ENCODE results near the gene NRIP3. TPM values are rescaled to one million over a fixed set of nuclear protein-coding genes. Genes with fewer than 3 reads are reported as not detected.

The NRIP3 gene
- polyA plus RNA-seq, 1 donor (not counting 4 experiments of a cell fraction or from before 2014, with no cell fraction given), result 1.00 TPM

DNA sequence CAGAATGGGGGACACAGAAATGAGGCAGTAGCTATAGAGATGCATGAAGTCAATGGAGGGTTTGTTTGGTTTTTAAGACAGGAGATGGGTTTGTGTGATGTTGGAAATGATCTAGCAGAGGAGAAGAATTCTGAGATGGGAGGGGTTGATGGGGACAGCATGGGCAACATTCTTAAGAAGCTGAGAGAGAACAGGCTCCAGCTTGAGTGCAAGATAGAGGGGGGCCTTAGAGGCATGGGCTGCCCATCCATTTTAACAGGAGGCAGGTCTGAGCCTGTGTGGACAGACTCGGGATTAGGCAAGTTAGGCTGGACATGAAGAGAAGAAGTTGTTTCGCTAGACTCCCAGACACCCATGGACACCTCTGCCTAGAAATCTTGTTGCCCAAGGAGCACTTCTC is 37.9 kb upstream of the NRIP3 start:
- Histone ChIP-seq H3K4me2 (ENCODE audit: control insufficient read depth, extremely low read depth, insufficient read depth, low read depth, low read length) (no peak overlapping the region), H4K20me1 (ENCODE audit: control insufficient read depth, extremely low read depth, insufficient read depth, low read length) (no peaks in the 10 kb centered on the region), H3K9me1 (ENCODE audit: control insufficient read depth, extremely low read depth, insufficient read depth, low read length) (no peaks in the 10 kb centered on the region), H3K9ac (ENCODE audit: control insufficient read depth, extremely low read depth, insufficient read depth, low read length) (no peak overlapping the region), H3K9me3 (ENCODE audit: control insufficient read depth, low read depth, low read length) (peaks cover 4% of the 10 kb centered on the region), H3K79me2 (ENCODE audit: control insufficient read depth, insufficient read depth, low read length) (no peaks in the 10 kb centered on the region), H3K27me3 (ENCODE audit: control insufficient read depth, extremely low read depth, insufficient read depth, low read length) (peaks cover 10% of the 10 kb centered on the region), H3K4me1 (ENCODE audit: control insufficient read depth, extremely low read depth, insufficient read depth, low read length) (no peaks in the 10 kb centered on the region), H3K27ac (ENCODE audit: control insufficient read depth, insufficient read depth, low read length) (no peak overlapping the region), H3K36me3 (ENCODE audit: control insufficient read depth in 2 of 2, extremely low read depth in 1 of 2, insufficient read depth in 2 of 2, low read length in 2 of 2) (no peaks in the 10 kb centered on the region), H3K4me3 (ENCODE audit: control insufficient read depth in 2 of 3, extremely low read depth in 1 of 3, insufficient read depth in 2 of 3, low read depth in 1 of 3, low read length in 3 of 3) (no peak overlapping the region), H2AFZ (ENCODE audit: control insufficient read depth, low read length) (no peak overlapping the region)
- dilution Hi-C loops (cut with MboI; ENCODE audit: extremely low pct_ligation_motif_present, low sequenced_read_pairs), result no loop called here
- FAIRE-seq, result no peak
- no peak for DNase-seq (ENCODE audit: low read depth, low spot score)
- TF ChIP-seq EZH2 (IDR thresholded peaks at IDR 0.05; ENCODE audit: low read length), result no peak
- TF ChIP-seq, protein P1, sequence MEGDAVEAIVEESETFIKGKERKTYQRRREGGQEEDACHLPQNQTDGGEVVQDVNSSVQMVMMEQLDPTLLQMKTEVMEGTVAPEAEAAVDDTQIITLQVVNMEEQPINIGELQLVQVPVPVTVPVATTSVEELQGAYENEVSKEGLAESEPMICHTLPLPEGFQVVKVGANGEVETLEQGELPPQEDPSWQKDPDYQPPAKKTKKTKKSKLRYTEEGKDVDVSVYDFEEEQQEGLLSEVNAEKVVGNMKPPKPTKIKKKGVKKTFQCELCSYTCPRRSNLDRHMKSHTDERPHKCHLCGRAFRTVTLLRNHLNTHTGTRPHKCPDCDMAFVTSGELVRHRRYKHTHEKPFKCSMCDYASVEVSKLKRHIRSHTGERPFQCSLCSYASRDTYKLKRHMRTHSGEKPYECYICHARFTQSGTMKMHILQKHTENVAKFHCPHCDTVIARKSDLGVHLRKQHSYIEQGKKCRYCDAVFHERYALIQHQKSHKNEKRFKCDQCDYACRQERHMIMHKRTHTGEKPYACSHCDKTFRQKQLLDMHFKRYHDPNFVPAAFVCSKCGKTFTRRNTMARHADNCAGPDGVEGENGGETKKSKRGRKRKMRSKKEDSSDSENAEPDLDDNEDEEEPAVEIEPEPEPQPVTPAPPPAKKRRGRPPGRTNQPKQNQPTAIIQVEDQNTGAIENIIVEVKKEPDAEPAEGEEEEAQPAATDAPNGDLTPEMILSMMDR (optimal IDR thresholded peaks at IDR 0.05 in 1 of 3, IDR thresholded peaks at IDR 0.05 in 1 of 3, conservative IDR thresholded peaks at IDR 0.05 in 1 of 3; ENCODE audit: extremely low read depth in 1 of 3, insufficient read depth in 2 of 3, low read length in 3 of 3), result no peak

DNA sequence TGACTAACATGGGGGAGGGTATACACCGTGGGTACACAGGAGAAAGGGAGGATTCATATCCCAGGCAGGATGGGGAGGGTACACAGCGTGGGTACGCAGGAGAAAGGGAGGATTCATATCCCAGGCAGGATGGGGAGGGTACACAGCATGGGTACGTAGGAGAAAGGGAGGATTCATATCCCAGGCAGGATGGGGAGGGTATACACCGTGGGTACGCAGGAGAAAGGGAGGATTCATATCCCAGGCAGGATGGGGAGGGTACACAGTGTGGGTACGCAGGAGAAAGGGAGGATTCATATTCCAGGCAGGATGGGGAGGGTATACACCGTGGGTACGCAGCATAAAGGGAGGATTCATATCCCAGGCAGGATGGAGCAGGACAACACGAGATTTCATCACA is 36.6 kb upstream of the NRIP3 start:
- FAIRE-seq, result no peak
- Histone ChIP-seq H3K4me1 (ENCODE audit: control insufficient read depth, extremely low read depth, insufficient read depth, low read length) (no peaks in the 10 kb centered on the region), H3K9me3 (ENCODE audit: control insufficient read depth, low read depth, low read length) (peaks cover 4% of the 10 kb centered on the region), H3K4me2 (ENCODE audit: control insufficient read depth, extremely low read depth, insufficient read depth, low read depth, low read length) (no peak overlapping the region), H3K36me3 (ENCODE audit: control insufficient read depth in 2 of 2, extremely low read depth in 1 of 2, insufficient read depth in 2 of 2, low read length in 2 of 2) (no peaks in the 10 kb centered on the region), H4K20me1 (ENCODE audit: control insufficient read depth, extremely low read depth, insufficient read depth, low read length) (no peaks in the 10 kb centered on the region), H3K27me3 (ENCODE audit: control insufficient read depth, extremely low read depth, insufficient read depth, low read length) (peaks cover 10% of the 10 kb centered on the region), H3K9ac (ENCODE audit: control insufficient read depth, extremely low read depth, insufficient read depth, low read length) (no peak overlapping the region), H3K9me1 (ENCODE audit: control insufficient read depth, extremely low read depth, insufficient read depth, low read length) (no peaks in the 10 kb centered on the region), H3K79me2 (ENCODE audit: control insufficient read depth, insufficient read depth, low read length) (no peaks in the 10 kb centered on the region), H3K4me3 (ENCODE audit: control insufficient read depth in 2 of 3, extremely low read depth in 1 of 3, insufficient read depth in 2 of 3, low read depth in 1 of 3, low read length in 3 of 3) (no peak overlapping the region), H3K27ac (ENCODE audit: control insufficient read depth, insufficient read depth, low read length) (no peak overlapping the region), H2AFZ (ENCODE audit: control insufficient read depth, low read length) (no peak overlapping the region)
- dilution Hi-C loops (cut with MboI; ENCODE audit: extremely low pct_ligation_motif_present, low sequenced_read_pairs), result no loop called here
- TF ChIP-seq, protein P1 (optimal IDR thresholded peaks at IDR 0.05 in 1 of 3, IDR thresholded peaks at IDR 0.05 in 1 of 3, conservative IDR thresholded peaks at IDR 0.05 in 1 of 3; ENCODE audit: extremely low read depth in 1 of 3, insufficient read depth in 2 of 3, low read length in 3 of 3), result no peak
- TF ChIP-seq EZH2 (IDR thresholded peaks at IDR 0.05; ENCODE audit: low read length), result no peak
- DNase-seq (ENCODE audit: low read depth, low spot score), result no peak
